HG02870 (cell line): ENCODE results near the gene PANK1.

ENCODE experiments used
- ATAC-seq: cut with Tn5 transposase; IDR thresholded peaks from one replicate; pipeline ENCODE4 v1.9.1; 2021; ENCODE audit warnings: mild to moderate bottlenecking, moderate library complexity; ENCODE audit not compliant: unreplicated experiment

PANK1 gene

DNA sequence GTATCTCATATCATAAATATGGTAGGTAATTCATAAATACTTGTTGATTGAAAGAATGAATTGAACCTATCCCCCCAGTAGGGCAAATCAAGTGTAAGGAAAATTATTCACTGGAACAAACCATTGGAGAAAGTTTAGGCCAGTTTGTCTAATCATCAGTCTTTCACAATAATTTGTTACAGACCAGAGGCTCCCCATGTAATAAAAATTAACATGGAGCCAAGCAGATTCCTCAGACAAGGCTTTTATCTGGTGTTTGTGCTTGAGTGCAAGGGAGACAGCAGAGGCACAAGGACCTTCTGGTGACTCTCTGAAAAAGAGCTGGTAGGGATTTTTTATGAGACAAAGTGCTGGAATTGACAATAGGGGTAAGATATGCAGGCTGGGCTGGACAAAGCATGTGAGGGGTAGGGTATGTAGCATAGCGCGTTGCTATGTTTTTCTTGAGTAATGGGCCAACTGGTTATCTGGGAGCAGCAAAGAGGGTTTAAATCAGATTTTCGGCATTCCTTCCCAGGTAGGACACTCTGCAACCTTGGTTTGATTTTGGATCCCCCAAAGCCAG, 7.8 kb upstream of the PANK1 start:
- no peak for ATAC-seq

GRCh38 chr10:89651916-89652573, 7.0 kb upstream of the PANK1 start:
- ATAC-seq: peak; percentile 71

DNA sequence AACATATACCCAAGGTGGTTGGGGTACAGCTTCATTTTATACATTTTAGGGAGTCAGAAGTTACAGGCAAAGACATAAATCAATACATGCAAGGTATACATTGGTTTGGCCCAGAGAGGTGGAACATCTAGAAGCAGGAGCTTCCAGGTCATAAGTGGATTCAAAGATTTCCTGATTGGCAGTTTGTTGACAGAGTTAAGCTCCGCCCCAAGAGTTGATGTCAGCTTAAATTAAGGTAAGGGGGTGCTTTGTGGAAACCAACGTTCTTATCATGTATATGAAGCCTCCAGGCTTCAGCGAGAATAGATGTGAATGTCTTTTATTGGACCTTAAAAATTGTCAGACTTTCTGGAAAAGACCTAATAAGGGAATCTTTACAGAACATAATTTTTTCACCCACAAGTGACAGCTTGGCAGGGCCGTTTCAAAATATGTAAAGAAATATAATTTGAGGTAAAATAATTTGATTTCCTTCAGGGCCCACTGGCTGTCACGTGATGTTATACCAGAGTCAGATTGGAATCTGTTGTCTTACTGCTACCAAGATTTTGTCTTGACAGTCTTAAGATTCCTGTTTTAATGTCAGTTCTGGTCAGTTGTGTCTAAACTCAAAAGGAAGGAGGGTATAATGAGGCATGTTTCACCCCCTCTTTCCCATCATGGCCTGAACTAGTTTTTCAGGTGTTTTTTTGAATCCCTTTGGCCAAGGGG, 6.3 kb upstream of the PANK1 start:
- no peak for ATAC-seq

GRCh38 chr10:89649051-89649450, 4.0 kb upstream of the PANK1 start:
- no peak for ATAC-seq

GRCh38 chr10:89648074-89648473, 3.0 kb upstream of the PANK1 start:
- ATAC-seq: no peak

DNA sequence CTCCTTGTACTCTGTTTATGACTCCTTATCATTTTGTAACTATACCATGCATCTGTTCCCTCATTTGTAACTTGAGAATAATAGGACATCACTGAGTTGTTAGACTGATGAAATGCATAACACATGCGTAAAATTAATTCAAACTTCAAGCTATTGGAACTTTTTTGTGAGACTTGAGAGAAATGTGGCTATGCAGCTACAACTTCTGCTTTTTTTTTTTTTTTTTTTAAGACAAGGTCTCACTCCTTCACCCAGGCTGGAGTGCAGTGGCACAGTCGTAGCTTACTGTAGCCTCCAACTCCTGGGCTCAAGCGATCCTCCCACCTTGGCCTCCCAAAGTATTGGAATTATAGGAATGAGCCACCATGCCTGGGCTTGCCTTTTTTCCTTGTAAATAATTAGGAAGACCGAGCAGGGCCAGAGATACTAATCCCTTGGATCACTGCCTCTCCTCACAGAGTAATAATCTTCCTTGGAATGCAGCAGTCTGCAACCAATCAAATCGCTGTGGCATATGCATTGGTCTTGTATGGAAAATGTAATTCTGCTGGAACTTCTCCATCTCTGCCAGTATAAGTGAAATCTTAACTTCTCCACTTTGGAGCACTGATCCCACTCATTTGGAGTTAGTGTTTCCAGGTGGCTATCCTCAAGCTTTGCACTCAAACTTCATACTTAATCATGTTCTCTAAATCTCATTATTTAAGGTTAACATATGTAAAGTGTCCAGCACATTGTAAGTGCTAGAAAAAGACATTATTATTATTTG, 2.0 kb upstream of the PANK1 start:
- no peak for ATAC-seq

DNA sequence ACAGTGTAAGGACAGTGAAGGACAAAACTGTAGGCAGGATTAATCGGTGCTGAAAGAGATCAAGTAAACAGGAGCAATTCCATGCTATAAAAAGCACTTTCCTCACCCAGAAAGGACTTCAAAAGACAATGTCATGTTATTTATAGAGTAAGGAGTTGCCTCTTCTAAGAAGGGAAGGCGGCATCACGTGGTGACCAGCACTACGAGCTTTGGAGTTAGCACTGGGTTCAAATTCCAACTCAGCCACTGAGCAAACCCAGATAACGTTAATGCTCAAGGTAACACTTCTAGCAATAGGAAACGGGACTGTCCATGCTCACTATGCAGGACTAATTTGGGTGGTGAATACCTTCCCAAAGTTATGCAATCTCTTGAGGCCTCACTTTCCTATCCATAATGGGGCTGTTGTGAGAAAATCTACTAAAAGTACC, 715 bp upstream of the PANK1 start:
- no peak for ATAC-seq

DNA sequence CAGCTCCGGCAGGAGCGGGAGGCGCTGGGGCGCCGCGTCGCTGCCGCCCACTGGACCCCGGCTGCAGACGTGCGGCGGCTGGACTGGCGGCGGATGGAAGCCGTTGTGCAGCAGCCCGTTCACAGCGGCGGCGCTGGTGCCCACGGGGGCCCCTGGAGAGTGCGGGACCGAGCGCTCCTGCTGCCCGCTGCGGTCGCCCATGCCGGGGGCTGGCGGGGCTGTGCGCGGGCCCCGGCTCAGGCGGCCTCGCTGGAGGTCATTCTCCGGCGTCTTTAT, 413 bp downstream of the PANK1 start:
- peak; percentile 23 for ATAC-seq

- ATAC-seq: peak; percentile 88
Measured at GRCh38 chr10:89643812-89644690, 991 bp downstream of the PANK1 start.

- no peak for ATAC-seq
Measured at GRCh38 chr10:89643431-89643811, 1.6 kb downstream of the PANK1 start.

DNA sequence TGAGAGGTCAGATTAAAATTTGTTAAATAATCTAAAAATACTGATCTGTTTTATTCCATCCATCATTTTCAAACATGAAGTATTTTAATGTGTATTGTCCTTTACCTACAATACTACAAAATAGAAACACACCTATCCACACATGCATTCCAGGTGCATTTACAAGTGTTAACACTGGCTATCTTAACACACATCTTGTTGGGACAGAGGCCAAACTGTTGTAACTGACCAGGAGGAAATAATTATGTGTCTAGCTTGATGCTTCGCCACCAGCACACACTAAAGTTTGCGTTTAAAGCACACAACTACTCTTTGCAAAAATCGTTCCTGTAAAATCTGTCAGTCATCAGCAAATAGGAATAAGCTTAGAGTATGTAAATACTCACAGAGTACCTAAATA, 2.8 kb downstream of the PANK1 start:
- ATAC-seq: no peak

GRCh38 chr10:89640241-89640640, 4.8 kb downstream of the PANK1 start:
- no peak for ATAC-seq

GRCh38 chr10:89639326-89639725, 5.7 kb downstream of the PANK1 start:
- ATAC-seq: no peak

DNA sequence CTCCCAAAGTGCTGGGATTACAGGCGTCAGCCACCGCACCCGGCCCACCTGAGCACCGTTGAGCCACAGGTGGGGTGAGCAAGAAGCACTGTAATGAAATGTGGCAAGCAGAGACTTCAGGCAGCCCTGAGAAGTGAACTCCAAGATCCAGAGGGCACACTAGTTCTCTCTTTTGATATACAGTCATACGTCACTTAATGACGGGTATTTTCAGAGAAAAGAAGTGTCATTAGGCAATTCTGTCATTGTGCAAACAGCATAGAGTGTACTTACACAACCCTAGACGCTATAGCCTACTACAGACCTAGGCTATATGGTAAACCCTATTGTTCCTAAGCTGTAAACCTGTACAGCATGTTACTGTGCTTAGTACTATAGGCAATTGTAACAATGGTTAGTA, 7.9 kb downstream of the PANK1 start:
- no peak for ATAC-seq

DNA sequence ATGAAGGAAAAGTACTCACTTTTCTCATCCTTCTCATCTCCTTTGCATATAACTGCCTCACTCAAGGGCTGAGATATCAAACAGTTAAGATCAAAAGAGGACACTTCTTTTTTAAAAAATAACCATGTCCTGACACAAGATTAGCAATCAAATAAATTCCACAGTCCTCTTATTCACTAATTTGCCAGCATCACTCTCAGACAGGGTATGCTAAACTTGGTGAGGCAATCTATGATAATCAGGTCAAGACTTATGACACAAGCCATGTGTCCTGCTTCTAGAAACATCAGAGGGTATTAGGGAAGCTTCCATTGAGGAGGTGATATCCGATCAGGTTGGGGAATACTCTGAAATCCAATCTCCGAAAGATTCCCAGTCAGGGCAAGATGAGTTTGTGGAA, 10.4 kb downstream of the PANK1 start:
- no peak for ATAC-seq

DNA sequence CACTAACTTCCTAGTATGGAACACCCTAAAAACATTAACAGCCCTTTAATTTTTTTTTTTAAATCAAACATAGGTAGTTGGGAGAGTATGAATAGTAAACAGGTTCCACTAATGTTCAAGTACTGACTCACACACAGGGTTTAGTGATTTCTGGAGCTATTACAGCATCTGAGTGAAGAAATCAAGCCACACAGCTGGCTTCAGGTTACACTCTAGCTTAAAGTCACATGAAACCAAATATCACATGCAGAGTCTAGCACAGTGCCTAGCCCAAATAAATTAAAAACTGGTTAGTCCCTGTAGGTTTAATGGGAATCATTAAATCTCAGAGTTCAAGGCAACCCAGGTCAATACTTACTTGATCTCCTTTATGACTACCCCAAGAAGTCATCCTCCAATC, 11.6 kb downstream of the PANK1 start:
- no peak for ATAC-seq

GRCh38 chr10:89632824-89633223, 12.2 kb downstream of the PANK1 start:
- ATAC-seq: no peak

DNA sequence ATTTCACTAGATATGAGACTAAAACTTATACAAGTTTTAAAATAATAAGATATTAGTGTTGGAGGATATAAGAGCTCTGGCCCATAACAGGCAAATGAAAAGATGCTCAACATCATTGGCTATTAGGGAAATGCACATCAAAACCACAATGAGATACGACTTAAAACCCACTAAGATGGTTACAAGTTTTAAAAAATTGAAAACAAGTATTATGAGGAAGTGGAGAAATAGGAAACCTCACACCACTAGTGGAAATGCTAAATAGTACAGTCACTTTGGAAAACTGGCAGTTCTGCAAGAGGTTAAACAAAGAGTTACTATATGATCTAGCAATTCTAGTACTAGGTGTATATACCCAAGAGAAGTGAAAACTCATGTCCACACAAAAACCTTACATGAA, 17.2 kb downstream of the PANK1 start:
- ATAC-seq: no peak

GRCh38 chr10:89625041-89625765, 19.8 kb downstream of the PANK1 start:
- no peak for ATAC-seq

DNA sequence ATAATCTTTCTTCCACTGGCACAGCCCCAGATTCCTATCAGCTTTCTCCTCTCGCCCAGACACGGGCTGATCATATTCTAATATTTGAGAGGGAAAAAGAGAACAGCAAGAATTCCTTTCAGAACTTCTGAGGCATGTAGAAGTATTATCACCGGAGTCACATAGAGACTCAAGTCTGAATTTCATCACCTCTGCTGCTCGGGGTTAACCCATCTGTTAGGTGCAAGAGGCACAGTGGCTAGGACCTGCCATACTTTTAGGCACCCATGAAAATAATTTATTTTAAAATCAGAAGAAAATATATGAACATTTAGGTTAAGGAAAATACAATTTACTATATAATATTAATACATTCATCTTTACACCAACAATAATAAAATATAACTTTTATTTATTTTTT, 21.0 kb downstream of the PANK1 start:
- no peak for ATAC-seq
